ENCODE measurements around the gene GRIP2. TPM values are rescaled to one million over a fixed set of nuclear protein-coding genes. Genes with fewer than 3 reads are reported as not detected.

Gene GRIP2
- polyA plus RNA-seq, 3 donors, result not detected

GRCh38 chr3:14476583-14477265, 63.4 kb downstream of the GRIP2 start:
- Histone ChIP-seq H3K27ac (ENCODE audit: low read depth in 1 of 2, low read length in 2 of 2) (no peak overlapping the region), H3K4me3 (replicated peaks in 1 of 3; ENCODE audit: low read depth in 2 of 3, low read length in 3 of 3) (no peak overlapping the region), H3K9ac (ENCODE audit: insufficient read depth, low read length, poor library complexity, severe bottlenecking) (no peak overlapping the region), H3K4me1 (ENCODE audit: control insufficient read depth in 1 of 2, insufficient read depth in 2 of 2, low read length in 2 of 2) (no peaks in the 10 kb centered on the region), H3K79me2 (ENCODE audit: insufficient read depth, low read length) (no peaks in the 10 kb centered on the region), H3K36me3 (replicated peaks in 1 of 2; ENCODE audit: control insufficient read depth in 1 of 2, insufficient read depth in 2 of 2, low read length in 2 of 2) (peaks cover 98 to 100% of the 10 kb centered on the region in 2 donors), H4K20me1 (ENCODE audit: insufficient read depth, low read length) (peaks cover 89% of the 10 kb centered on the region), H2AFZ (ENCODE audit: insufficient read depth, low read depth, low read length, poor library complexity, severe bottlenecking) (no peak overlapping the region), H3K27me3 (ENCODE audit: control insufficient read depth in 2 of 2, insufficient read depth in 2 of 2, low read length in 2 of 2) (no peaks in the 10 kb centered on the region), H3K4me2 (replicated peaks; ENCODE audit: extremely low read depth, low read length, poor library complexity, severe bottlenecking) (no peak overlapping the region), H3K9me3 (replicated peaks in 1 of 2; ENCODE audit: control insufficient read depth in 1 of 2, insufficient read depth in 1 of 2, low read length in 2 of 2) (no peaks in the 10 kb centered on the region)
- no peaks in the 10 kb centered on the region for H3K4me1 Mint-ChIP-seq
- H3K27ac Mint-ChIP-seq, result peak overlapping the region in 1 of 7 donors; percentile 82
- intact Hi-C loops (cut with micrococcal nuclease), result loop anchor here in 1 of 2 donors (10.0 kb wide), 1 partner anchor 582 kb away; no protein-coding TSS in a partner anchor
- H3K36me3 Mint-ChIP-seq, result peaks cover 96 to 100% of the 10 kb centered on the region in 2 donors
- H3K27me3 Mint-ChIP-seq (ENCODE audit: low read depth in 3 of 3), result no peaks in the 10 kb centered on the region
- no peaks in the 10 kb centered on the region for H3K9me3 Mint-ChIP-seq
- no peak overlapping the region for H3K4me3 Mint-ChIP-seq
- no peak for DNase-seq
- TF ChIP-seq, protein P1, sequence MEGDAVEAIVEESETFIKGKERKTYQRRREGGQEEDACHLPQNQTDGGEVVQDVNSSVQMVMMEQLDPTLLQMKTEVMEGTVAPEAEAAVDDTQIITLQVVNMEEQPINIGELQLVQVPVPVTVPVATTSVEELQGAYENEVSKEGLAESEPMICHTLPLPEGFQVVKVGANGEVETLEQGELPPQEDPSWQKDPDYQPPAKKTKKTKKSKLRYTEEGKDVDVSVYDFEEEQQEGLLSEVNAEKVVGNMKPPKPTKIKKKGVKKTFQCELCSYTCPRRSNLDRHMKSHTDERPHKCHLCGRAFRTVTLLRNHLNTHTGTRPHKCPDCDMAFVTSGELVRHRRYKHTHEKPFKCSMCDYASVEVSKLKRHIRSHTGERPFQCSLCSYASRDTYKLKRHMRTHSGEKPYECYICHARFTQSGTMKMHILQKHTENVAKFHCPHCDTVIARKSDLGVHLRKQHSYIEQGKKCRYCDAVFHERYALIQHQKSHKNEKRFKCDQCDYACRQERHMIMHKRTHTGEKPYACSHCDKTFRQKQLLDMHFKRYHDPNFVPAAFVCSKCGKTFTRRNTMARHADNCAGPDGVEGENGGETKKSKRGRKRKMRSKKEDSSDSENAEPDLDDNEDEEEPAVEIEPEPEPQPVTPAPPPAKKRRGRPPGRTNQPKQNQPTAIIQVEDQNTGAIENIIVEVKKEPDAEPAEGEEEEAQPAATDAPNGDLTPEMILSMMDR (IDR thresholded peaks at IDR 0.05), result no peak
- 96% methylated on average over 6 of the region's 13 CpGs for WGBS (ENCODE audit: insufficient coverage)

GRCh38 chr3:14475621-14476020, 64.5 kb downstream of the GRIP2 start:
- no peaks in the 10 kb centered on the region for H3K4me1 ChIP-seq (ENCODE audit: control insufficient read depth in 1 of 2, insufficient read depth in 2 of 2, low read length in 2 of 2)
- H3K79me2 ChIP-seq (ENCODE audit: insufficient read depth, low read length), result no peaks in the 10 kb centered on the region
- no peak overlapping the region for H3K4me3 ChIP-seq (replicated peaks in 1 of 3; ENCODE audit: low read depth in 2 of 3, low read length in 3 of 3)
- H3K4me1 Mint-ChIP-seq, result no peaks in the 10 kb centered on the region
- no peak overlapping the region for H2AFZ ChIP-seq (ENCODE audit: insufficient read depth, low read depth, low read length, poor library complexity, severe bottlenecking)
- no peak overlapping the region for H3K27ac ChIP-seq (ENCODE audit: low read depth in 1 of 2, low read length in 2 of 2)
- H3K4me2 ChIP-seq (replicated peaks; ENCODE audit: extremely low read depth, low read length, poor library complexity, severe bottlenecking), result no peak overlapping the region
- TF ChIP-seq, protein P1 (IDR thresholded peaks at IDR 0.05), result no peak
- peaks cover 98 to 100% of the 10 kb centered on the region in 2 donors for H3K36me3 ChIP-seq (replicated peaks in 1 of 2; ENCODE audit: control insufficient read depth in 1 of 2, insufficient read depth in 2 of 2, low read length in 2 of 2)
- no peaks in the 10 kb centered on the region for H3K27me3 ChIP-seq (ENCODE audit: control insufficient read depth in 2 of 2, insufficient read depth in 2 of 2, low read length in 2 of 2)
- H3K9ac ChIP-seq (ENCODE audit: insufficient read depth, low read length, poor library complexity, severe bottlenecking), result no peak overlapping the region
- intact Hi-C loops (cut with micrococcal nuclease), result loop anchor here in 1 of 2 donors (10.0 kb wide), 1 partner anchor 581 kb away; no protein-coding TSS in a partner anchor
- H3K27ac Mint-ChIP-seq, result peak overlapping the region in 2 of 7 donors; percentile 21 to 72
- peaks cover 89% of the 10 kb centered on the region for H4K20me1 ChIP-seq (ENCODE audit: insufficient read depth, low read length)
- DNase-seq, result no peak
- H3K36me3 Mint-ChIP-seq, result peaks cover 95 to 100% of the 10 kb centered on the region in 2 donors
- H3K9me3 Mint-ChIP-seq, result no peaks in the 10 kb centered on the region
- H3K9me3 ChIP-seq (replicated peaks in 1 of 2; ENCODE audit: control insufficient read depth in 1 of 2, insufficient read depth in 1 of 2, low read length in 2 of 2), result no peaks in the 10 kb centered on the region
- WGBS (ENCODE audit: insufficient coverage), result 98% methylated on average over 5 of the region's 7 CpGs
- H3K27me3 Mint-ChIP-seq (ENCODE audit: low read depth in 3 of 3), result no peaks in the 10 kb centered on the region
- no peak overlapping the region for H3K4me3 Mint-ChIP-seq

Measured in CD14-positive monocyte (primary cell).